Measurements from ENCODE around the gene CDCP2. TPM values are rescaled to one million over a fixed set of nuclear protein-coding genes. Genes with fewer than 3 reads are reported as not detected.

The CDCP2 gene
- total RNA-seq, 1 donor from 2014 or later = not detected

GRCh38 chr1:54160351-54160750 is 7.6 kb upstream of the CDCP2 start:
- Mint-ChIP-seq H3K4me1 (no peaks in the 10 kb centered on the region), H3K4me3 (no peak overlapping the region), H3K27ac (ENCODE audit: unreplicated experiment) (peak overlapping the region; percentile 67), H3K36me3 (ENCODE audit: low read depth) (no peaks in the 10 kb centered on the region), H3K27me3 (ENCODE audit: low read depth) (no peaks in the 10 kb centered on the region), H3K9me3 (no peaks in the 10 kb centered on the region)
- TF ChIP-seq, protein P1, sequence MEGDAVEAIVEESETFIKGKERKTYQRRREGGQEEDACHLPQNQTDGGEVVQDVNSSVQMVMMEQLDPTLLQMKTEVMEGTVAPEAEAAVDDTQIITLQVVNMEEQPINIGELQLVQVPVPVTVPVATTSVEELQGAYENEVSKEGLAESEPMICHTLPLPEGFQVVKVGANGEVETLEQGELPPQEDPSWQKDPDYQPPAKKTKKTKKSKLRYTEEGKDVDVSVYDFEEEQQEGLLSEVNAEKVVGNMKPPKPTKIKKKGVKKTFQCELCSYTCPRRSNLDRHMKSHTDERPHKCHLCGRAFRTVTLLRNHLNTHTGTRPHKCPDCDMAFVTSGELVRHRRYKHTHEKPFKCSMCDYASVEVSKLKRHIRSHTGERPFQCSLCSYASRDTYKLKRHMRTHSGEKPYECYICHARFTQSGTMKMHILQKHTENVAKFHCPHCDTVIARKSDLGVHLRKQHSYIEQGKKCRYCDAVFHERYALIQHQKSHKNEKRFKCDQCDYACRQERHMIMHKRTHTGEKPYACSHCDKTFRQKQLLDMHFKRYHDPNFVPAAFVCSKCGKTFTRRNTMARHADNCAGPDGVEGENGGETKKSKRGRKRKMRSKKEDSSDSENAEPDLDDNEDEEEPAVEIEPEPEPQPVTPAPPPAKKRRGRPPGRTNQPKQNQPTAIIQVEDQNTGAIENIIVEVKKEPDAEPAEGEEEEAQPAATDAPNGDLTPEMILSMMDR (conservative IDR thresholded peaks at IDR 0.05) = no peak
- DNase-seq (ENCODE audit: low read depth, low spot score) = no peak

- no peak for DNase-seq (ENCODE audit: low read depth, low spot score)
- H3K4me1 Mint-ChIP-seq = no peaks in the 10 kb centered on the region
- peak overlapping the region; percentile 67 for H3K27ac Mint-ChIP-seq (ENCODE audit: unreplicated experiment)
- no peaks in the 10 kb centered on the region for H3K9me3 Mint-ChIP-seq
- TF ChIP-seq, protein P1 (conservative IDR thresholded peaks at IDR 0.05) = no peak
- H3K27me3 Mint-ChIP-seq (ENCODE audit: low read depth) = no peaks in the 10 kb centered on the region
- H3K4me3 Mint-ChIP-seq = no peak overlapping the region
- H3K36me3 Mint-ChIP-seq (ENCODE audit: low read depth) = no peaks in the 10 kb centered on the region
Measured at GRCh38 chr1:54159733-54160316, 7.0 kb upstream of the CDCP2 start.

- no peaks in the 10 kb centered on the region for H3K9me3 Mint-ChIP-seq
- peaks cover 11% of the 10 kb centered on the region for H3K4me1 Mint-ChIP-seq
- no peaks in the 10 kb centered on the region for H3K36me3 Mint-ChIP-seq (ENCODE audit: low read depth)
- TF ChIP-seq, protein P1 (conservative IDR thresholded peaks at IDR 0.05) = no peak
- H3K27me3 Mint-ChIP-seq (ENCODE audit: low read depth) = no peaks in the 10 kb centered on the region
- DNase-seq (ENCODE audit: low read depth, low spot score) = no peak
- no peak overlapping the region for H3K27ac Mint-ChIP-seq (ENCODE audit: unreplicated experiment)
- no peak overlapping the region for H3K4me3 Mint-ChIP-seq
Measured at GRCh38 chr1:54158071-54158470, 5.3 kb upstream of the CDCP2 start.

DNA sequence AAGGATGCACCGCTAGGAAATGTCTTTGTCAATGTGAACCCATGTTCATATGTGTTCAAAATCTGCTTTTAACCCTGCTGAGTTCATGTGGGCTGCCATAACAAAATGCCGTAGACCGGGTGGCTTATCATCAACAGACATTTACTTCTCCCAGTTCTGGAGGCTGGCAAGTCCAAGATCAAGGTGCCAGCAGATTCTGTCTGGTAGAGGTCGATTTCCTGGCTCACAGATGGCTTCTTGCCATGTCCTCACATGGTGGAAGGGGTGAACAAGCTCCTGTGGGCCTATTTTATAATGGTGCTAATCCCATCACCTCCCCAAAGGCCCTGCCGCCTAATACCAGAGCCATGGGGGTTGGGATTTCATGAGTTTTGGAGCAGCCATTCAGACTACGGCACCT is 4.6 kb upstream of the CDCP2 start:
- no peak overlapping the region for H3K4me3 Mint-ChIP-seq
- TF ChIP-seq, protein P1 (conservative IDR thresholded peaks at IDR 0.05) = no peak
- H3K36me3 Mint-ChIP-seq (ENCODE audit: low read depth) = no peaks in the 10 kb centered on the region
- DNase-seq (ENCODE audit: low read depth, low spot score) = no peak
- H3K27me3 Mint-ChIP-seq (ENCODE audit: low read depth) = no peaks in the 10 kb centered on the region
- no peaks in the 10 kb centered on the region for H3K9me3 Mint-ChIP-seq
- H3K4me1 Mint-ChIP-seq = peaks cover 11% of the 10 kb centered on the region
- H3K27ac Mint-ChIP-seq (ENCODE audit: unreplicated experiment) = no peak overlapping the region

DNA sequence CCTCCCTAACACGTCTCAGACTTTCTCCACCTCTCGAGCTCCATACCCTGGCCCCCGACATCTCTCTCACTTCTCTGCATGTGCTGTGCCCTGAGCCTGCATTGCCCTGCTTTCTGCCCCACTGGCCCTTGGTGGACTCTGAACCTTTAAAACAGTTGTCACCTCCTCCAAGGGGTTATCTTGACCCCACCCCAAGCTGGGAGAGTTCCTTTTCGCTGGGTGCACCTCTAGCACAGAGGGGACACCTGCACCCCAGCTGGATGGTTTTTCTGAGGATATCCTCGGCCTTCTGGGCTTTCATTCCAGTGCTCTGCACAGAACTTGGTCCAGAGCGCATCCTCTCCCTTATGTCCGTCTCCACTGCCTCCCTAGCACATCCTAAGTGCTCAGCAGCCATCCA is 4.2 kb upstream of the CDCP2 start:
- Mint-ChIP-seq H3K4me1 (peaks cover 11% of the 10 kb centered on the region), H3K27me3 (ENCODE audit: low read depth) (no peaks in the 10 kb centered on the region), H3K9me3 (no peaks in the 10 kb centered on the region), H3K36me3 (ENCODE audit: low read depth) (no peaks in the 10 kb centered on the region), H3K27ac (ENCODE audit: unreplicated experiment) (no peak overlapping the region), H3K4me3 (no peak overlapping the region)
- TF ChIP-seq, protein P1 (conservative IDR thresholded peaks at IDR 0.05) = no peak
- DNase-seq (ENCODE audit: low read depth, low spot score) = no peak

All from neural crest cell (in vitro differentiated cells).